Ishikawa (cell line): ENCODE measurements around the gene CMTM7.

Experiments used
- CEBPB ChIP-seq: IDR thresholded peaks from 2 replicates; pipeline ENCODE4 v1.6.1; 2012
- CREB1 ChIP-seq: IDR thresholded peaks from 2 replicates; pipeline ENCODE4 v1.6.1; 2012; ENCODE audit warnings: low read depth
- EGR1 ChIP-seq: IDR thresholded peaks from 2 replicates; pipeline ENCODE4 v1.6.1; 2012
- EP300 ChIP-seq: IDR thresholded peaks from 2 replicates; pipeline ENCODE4 v1.6.1; 2012; ENCODE audit warnings: borderline replicate concordance
- NFIC ChIP-seq: IDR thresholded peaks from 2 replicates; pipeline ENCODE4 v1.6.1; 2012
- RAD21 ChIP-seq: IDR thresholded peaks from 2 replicates; pipeline ENCODE4 v1.6.1; 2012; ENCODE audit warnings: low read depth
- REST ChIP-seq: IDR thresholded peaks from 2 replicates; pipeline ENCODE4 v1.6.1; 2012; ENCODE audit warnings: low read depth, mild to moderate bottlenecking
- TAF1 ChIP-seq: IDR thresholded peaks from 2 replicates; pipeline ENCODE4 v1.6.1; 2012; ENCODE audit warnings: low read depth, mild to moderate bottlenecking
- TCF12 ChIP-seq: IDR thresholded peaks from 2 replicates; pipeline ENCODE4 v1.6.1; 2012; ENCODE audit warnings: low read depth
- ZBTB7A ChIP-seq: IDR thresholded peaks from 2 replicates; pipeline ENCODE4 v1.6.1; 2012; ENCODE audit warnings: low read depth
- TF ChIP-seq, protein P1 (sequence below): IDR thresholded peaks from 2 replicates; pipeline ENCODE4 v1.6.1; 2012

DNA sequence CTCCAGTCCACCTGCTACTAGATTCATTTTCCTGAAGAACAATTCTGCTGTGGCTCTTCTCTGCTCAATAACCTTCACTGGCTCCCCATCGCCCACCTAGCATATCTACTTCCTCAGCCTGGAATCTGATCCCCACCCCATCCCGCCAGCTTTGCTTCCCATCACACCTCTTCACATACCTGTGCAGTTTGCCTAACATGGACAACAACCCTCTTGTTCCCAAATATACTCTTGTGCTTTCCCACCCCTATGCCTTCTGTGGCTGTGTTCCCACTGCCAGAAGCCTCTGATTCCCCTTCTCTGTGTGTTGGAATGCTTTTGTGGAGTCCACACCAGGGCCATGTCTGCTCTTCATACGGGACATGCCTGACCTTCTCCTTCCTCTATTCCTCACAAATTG, 29.5 kb downstream of the CMTM7 start:
- TF ChIP-seq TAF1 (no peak), EP300 (no peak), RAD21 (no peak), ZBTB7A (no peak), CEBPB (no peak), CREB1 (no peak), NFIC (no peak), REST (no peak), EGR1 (no peak), TCF12 (no peak)
- TF ChIP-seq, protein P1, sequence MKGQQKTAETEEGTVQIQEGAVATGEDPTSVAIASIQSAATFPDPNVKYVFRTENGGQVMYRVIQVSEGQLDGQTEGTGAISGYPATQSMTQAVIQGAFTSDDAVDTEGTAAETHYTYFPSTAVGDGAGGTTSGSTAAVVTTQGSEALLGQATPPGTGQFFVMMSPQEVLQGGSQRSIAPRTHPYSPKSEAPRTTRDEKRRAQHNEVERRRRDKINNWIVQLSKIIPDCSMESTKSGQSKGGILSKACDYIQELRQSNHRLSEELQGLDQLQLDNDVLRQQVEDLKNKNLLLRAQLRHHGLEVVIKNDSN, result no peak
